ENCODE results near the gene KIAA1614.

The KIAA1614 gene

GRCh38 chr1:180941518-180942275 is 29.0 kb downstream of the KIAA1614 start:
- no peak for ATAC-seq

GRCh38 chr1:180945151-180945550 is 32.5 kb downstream of the KIAA1614 start:
- peaks cover 11 to 25% of the 10 kb centered on the region in 2 donors for H3K9me3 Mint-ChIP-seq
- no peak overlapping the region for H3K27ac Mint-ChIP-seq
- H3K4me1 Mint-ChIP-seq: no peaks in the 10 kb centered on the region
- no peak for DNase-seq
- ATAC-seq: no peak
- no peak overlapping the region for H3K4me3 Mint-ChIP-seq
- H3K27me3 Mint-ChIP-seq: no peaks in the 10 kb centered on the region

More at GRCh38 chr1:180941518-180942275, 29.0 kb downstream of the KIAA1614 start:
- H3K27me3 Mint-ChIP-seq: no peaks in the 10 kb centered on the region
- H3K27ac Mint-ChIP-seq: no peak overlapping the region
- peaks cover 2 to 7% of the 10 kb centered on the region in 2 donors for H3K9me3 Mint-ChIP-seq
- H3K4me3 Mint-ChIP-seq: no peak overlapping the region
- DNase-seq: no peak
- peaks cover 12% of the 10 kb centered on the region for H3K4me1 Mint-ChIP-seq

GRCh38 chr1:180945551-180945950 is 32.9 kb downstream of the KIAA1614 start:
- no peak overlapping the region for H3K4me3 Mint-ChIP-seq
- ATAC-seq (no peak), DNase-seq (no peak)
- no peaks in the 10 kb centered on the region for H3K4me1 Mint-ChIP-seq
- no peaks in the 10 kb centered on the region for H3K27me3 Mint-ChIP-seq
- peaks cover 11 to 25% of the 10 kb centered on the region in 2 donors for H3K9me3 Mint-ChIP-seq
- H3K27ac Mint-ChIP-seq: no peak overlapping the region

GRCh38 chr1:180946056-180946455 is 33.4 kb downstream of the KIAA1614 start:
- Mint-ChIP-seq H3K4me3 (no peak overlapping the region), H3K4me1 (no peaks in the 10 kb centered on the region), H3K27me3 (no peaks in the 10 kb centered on the region), H3K27ac (no peak overlapping the region), H3K9me3 (peaks cover 11 to 25% of the 10 kb centered on the region in 2 donors)
- ATAC-seq: no peak
- no peak for DNase-seq

GRCh38 chr1:180946541-180947498 is 34.1 kb downstream of the KIAA1614 start:
- ATAC-seq (no peak), DNase-seq (no peak)
- H3K4me1 Mint-ChIP-seq: no peaks in the 10 kb centered on the region
- H3K27me3 Mint-ChIP-seq: no peaks in the 10 kb centered on the region
- no peak overlapping the region for H3K27ac Mint-ChIP-seq
- H3K4me3 Mint-ChIP-seq: no peak overlapping the region
- H3K9me3 Mint-ChIP-seq: peaks cover 11 to 25% of the 10 kb centered on the region in 2 donors

- Mint-ChIP-seq H3K27ac (no peak overlapping the region), H3K4me3 (no peak overlapping the region), H3K4me1 (no peaks in the 10 kb centered on the region), H3K27me3 (no peaks in the 10 kb centered on the region), H3K9me3 (peaks cover 11 to 25% of the 10 kb centered on the region in 2 donors)
- no peak for DNase-seq
- no peak for ATAC-seq
These were observed 34.8 kb downstream of the KIAA1614 start for GRCh38 chr1:180947499-180947885.

- Mint-ChIP-seq H3K27me3 (no peaks in the 10 kb centered on the region), H3K4me1 (peaks cover 1% of the 10 kb centered on the region), H3K4me3 (no peak overlapping the region), H3K27ac (no peak overlapping the region), H3K9me3 (peaks cover 11 to 25% of the 10 kb centered on the region in 2 donors)
- no peak for ATAC-seq
- no peak for DNase-seq
These were observed 35.4 kb downstream of the KIAA1614 start for GRCh38 chr1:180947901-180948640.

GRCh38 chr1:180948641-180949615 is 36.2 kb downstream of the KIAA1614 start:
- H3K9me3 Mint-ChIP-seq: peaks cover 11 to 25% of the 10 kb centered on the region in 2 donors
- no peak for ATAC-seq
- peaks cover 6% of the 10 kb centered on the region for H3K4me1 Mint-ChIP-seq
- H3K27ac Mint-ChIP-seq: no peak overlapping the region
- no peaks in the 10 kb centered on the region for H3K27me3 Mint-ChIP-seq
- no peak for DNase-seq
- no peak overlapping the region for H3K4me3 Mint-ChIP-seq

- H3K27me3 Mint-ChIP-seq: no peaks in the 10 kb centered on the region
- DNase-seq: no peak
- no peak for ATAC-seq
- peaks cover 11 to 25% of the 10 kb centered on the region in 2 donors for H3K9me3 Mint-ChIP-seq
- H3K27ac Mint-ChIP-seq: no peak overlapping the region
- peaks cover 12% of the 10 kb centered on the region for H3K4me1 Mint-ChIP-seq
- H3K4me3 Mint-ChIP-seq: no peak overlapping the region
These were observed 36.9 kb downstream of the KIAA1614 start for GRCh38 chr1:180949616-180950000.

- no peak for ATAC-seq
- Mint-ChIP-seq H3K4me3 (no peak overlapping the region), H3K4me1 (peaks cover 14% of the 10 kb centered on the region), H3K27ac (no peak overlapping the region), H3K27me3 (no peaks in the 10 kb centered on the region), H3K9me3 (peaks cover 11 to 25% of the 10 kb centered on the region in 2 donors)
- DNase-seq: no peak
These were observed 37.6 kb downstream of the KIAA1614 start for GRCh38 chr1:180950321-180950720.

GRCh38 chr1:180951186-180951745 is 38.6 kb downstream of the KIAA1614 start:
- no peak for DNase-seq
- ATAC-seq: no peak
- H3K9me3 Mint-ChIP-seq: peaks cover 11 to 23% of the 10 kb centered on the region in 2 donors
- H3K27ac Mint-ChIP-seq: no peak overlapping the region
- H3K4me3 Mint-ChIP-seq: no peak overlapping the region
- H3K4me1 Mint-ChIP-seq: peaks cover 14% of the 10 kb centered on the region
- H3K27me3 Mint-ChIP-seq: no peaks in the 10 kb centered on the region

GRCh38 chr1:180951836-180952656 is 39.3 kb downstream of the KIAA1614 start:
- Mint-ChIP-seq H3K4me1 (peaks cover 14% of the 10 kb centered on the region), H3K4me3 (no peak overlapping the region), H3K9me3 (peaks cover 5 to 15% of the 10 kb centered on the region in 2 donors), H3K27ac (no peak overlapping the region), H3K27me3 (no peaks in the 10 kb centered on the region)
- ATAC-seq: no peak
- no peak for DNase-seq

GRCh38 chr1:180952657-180953013 is 39.9 kb downstream of the KIAA1614 start:
- ATAC-seq (no peak), DNase-seq (no peak)
- peaks cover 14% of the 10 kb centered on the region for H3K4me1 Mint-ChIP-seq
- H3K27me3 Mint-ChIP-seq: no peaks in the 10 kb centered on the region
- H3K4me3 Mint-ChIP-seq: no peak overlapping the region
- no peak overlapping the region for H3K27ac Mint-ChIP-seq
- H3K9me3 Mint-ChIP-seq: peaks cover 0 to 9% of the 10 kb centered on the region in 2 donors
